Activated CD4-positive, CD25-positive, alpha-beta regulatory T cell treated with anti-CD3 and anti-CD28 coated beads, Interleukin-2, amount 50 U/mL, for 72 hours (primary cell): Measurements from ENCODE around the gene TLE6.
"Not testable (repeated sequence)": the region's sequence is repeated elsewhere in the genome, so short reads cannot be mapped to it uniquely, and the experiment has no call there.

Experiments used
- DNase-seq: peaks from one replicate; pipeline ENCODE4 v3.0.0; 2021

Gene TLE6

DNA sequence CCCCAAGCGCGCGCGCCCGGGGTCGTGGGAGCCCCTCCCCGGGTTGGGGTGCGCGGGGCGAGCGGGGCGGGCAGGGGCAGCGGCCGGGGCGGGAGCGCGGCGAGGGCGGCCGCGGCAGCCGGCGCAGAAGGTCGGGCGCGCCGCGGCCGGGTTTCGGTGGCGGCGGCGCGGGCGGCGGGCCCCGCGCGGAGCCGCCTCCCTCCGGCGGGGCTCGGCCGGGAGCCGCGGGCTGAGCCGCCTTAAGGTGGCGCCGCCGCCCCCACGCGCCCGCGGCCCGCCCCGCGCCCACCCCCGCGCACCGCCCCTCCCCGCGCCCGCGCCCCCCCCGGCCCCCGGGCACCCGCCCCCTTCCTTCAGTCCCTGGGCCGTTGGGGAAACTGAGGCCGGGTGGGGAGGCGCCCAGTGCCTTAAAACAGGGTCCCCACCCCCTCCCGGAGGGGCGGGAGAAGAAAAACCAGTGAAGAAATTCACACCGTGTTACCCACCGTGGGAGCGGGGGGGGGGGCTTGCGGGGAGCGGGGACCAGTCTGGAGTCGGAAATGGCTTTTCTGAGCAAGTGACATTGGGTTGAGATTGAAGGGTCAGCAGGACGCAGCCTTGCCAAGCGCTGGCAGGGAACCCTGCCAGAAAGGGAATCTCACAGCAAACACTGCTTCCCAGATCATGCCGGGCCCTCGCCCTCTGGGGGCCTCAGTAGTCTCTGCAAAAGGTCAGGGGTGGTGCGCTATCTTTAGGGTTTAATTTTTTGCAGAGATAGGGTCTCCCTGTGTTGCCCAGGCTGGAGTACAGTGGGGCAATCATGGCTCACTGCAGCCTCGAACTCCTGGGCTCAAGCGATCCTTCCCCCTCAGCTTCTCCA is 51.9 kb downstream of the TLE6 start, which contains the start of gene TLE2:
Gene TLE2 (minus strand): TSS at position 216 of the 859 bp plus-strand sequence. CDS start 376 bp downstream, outside the sequence.
- DNase-seq, result no peak

- DNase-seq, result no peak
Observed at GRCh38 chr19:3031607-3031867, 54.2 kb downstream of the TLE6 start.

DNA sequence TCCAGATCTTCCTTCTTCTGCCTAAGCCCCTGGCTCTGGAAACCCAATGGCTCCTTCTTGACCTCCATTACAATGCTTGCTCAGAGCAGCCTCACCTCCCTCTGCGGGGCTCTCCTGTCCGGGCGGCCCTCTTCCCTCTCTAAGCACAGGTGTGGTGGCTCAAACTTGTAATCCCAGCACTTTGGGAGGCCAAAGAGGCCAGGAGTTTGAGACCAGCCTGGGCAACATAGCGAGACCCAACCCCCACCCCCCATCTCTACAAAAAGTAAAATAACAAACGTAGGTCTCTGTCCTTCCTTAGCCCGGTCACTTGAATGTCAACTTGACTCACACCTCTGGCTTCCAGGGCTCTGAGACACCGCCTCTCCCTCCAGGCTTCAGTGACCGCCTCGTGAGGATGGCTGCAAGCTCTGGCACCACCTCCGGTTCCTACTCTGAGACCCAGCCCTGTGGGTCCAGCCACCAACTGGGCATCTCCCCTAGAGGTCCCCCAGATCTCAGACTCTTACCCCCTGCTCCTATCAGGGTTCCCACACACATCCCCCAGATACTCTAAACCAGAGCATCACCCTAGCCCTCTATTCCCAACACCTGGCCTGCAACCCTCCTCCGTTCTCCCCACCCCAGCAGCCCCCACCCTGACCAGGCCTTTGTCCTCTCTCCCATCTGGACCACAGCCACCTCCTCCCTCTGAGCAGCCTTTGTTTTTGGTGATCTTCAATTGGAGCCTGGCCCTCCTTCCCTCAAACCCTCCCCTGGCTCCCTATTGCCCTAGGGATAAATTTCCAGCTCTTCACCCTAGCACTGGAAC is 56.4 kb downstream of the TLE6 start:
- no peak for DNase-seq

DNA sequence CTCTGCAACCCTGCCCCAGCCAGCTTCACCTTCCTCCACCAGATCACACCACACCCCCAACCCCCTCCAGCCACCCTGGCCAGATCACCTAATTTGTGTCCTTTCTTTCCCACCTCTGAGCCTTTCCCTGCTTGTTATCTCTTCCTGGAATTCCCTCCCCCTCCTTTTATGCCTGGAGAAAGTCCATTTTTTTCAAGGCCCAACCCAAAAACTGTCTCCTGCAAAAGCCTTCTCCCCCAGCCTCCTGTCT is 57.0 kb downstream of the TLE6 start:
- DNase-seq, result no peak

DNA sequence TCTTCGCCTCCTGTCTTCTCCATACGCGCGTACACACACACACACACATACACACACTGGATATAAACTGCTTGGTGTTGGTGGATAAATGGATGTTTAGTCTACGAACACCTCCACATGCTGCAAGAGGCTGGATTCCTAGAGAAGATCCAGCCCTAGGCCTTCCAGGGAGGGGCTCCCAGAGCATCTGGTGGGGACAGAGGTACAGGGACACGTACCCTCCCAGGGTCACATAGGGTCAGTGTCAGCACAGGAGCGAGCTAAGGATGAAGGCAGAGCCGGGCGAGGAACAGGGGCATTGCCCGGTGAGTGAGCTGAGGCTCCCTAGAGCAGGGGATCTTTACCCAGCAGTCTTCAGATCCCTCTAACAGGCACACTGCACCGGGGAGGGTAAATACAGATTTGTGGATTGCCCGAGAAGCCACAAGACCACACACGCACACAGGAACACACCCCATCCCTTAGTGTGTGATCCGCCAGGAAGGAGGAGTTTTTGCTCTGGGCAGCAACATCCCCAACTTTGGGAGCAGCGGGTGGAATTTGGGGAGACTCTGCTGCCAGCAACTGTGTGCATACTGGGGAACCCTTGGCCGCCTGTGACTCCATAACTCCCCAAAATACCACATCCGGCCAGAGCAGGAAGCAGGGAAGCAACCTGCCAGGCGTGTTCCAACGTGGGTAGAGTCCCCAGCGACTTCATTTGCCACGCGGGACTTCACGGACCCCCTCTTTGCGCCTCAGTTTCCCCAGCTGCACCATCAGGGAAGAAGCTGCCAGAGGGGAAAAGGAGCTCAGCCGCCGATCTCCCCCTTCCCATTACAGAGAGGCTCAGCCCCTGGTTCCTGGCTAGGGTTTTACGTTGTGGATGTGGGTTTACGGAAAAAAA is 57.5 kb downstream of the TLE6 start:
- DNase-seq, result peak; percentile 55

GRCh38 chr19:3035542-3036118 is 58.3 kb downstream of the TLE6 start:
- DNase-seq, result peak; percentile 85

DNA sequence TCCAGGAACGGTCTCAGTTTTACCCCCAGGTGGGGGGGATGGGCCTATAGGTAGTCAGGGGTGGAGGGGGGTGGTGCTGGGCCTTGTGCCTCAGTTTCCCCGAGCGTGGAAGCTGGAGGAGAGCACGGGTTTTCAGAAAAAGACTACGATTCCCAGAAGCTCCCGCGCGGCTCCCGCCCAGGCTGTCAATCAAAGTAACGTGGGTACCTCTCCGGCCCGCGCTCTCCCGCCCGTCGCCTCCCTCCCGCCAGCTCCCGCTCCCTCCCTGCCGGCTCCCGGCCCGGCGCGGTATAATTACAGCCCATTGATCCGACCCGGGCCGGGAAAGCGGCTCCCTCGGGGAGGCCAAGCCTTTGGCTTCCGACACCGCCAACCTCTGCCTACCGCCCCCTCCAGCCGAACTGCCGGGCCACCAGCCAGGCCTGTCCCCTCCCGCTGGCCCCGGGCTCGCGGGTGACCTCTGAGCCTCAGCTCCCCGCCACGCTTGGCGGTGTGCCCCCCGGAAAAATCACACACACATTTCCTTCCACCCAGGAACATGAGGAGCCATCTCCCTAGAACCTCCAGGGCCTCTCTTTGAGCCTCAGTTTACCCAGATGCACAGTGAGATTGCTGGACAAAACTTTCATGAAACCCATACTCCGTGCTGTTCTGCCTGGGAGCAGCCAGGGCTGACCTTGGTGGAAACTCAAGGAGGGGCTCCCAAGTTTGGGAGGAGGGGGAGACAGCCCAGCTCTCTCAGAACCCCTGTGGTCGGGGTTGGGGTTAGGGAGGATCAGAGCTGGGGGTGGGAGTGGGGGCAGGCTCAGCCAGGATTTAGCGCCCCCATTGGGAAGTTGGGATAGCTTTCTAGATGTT is 59.0 kb downstream of the TLE6 start:
- DNase-seq, result peak; percentile 81

GRCh38 chr19:3036977-3037544 is 59.7 kb downstream of the TLE6 start:
- DNase-seq, result not testable (repeated sequence)

DNA sequence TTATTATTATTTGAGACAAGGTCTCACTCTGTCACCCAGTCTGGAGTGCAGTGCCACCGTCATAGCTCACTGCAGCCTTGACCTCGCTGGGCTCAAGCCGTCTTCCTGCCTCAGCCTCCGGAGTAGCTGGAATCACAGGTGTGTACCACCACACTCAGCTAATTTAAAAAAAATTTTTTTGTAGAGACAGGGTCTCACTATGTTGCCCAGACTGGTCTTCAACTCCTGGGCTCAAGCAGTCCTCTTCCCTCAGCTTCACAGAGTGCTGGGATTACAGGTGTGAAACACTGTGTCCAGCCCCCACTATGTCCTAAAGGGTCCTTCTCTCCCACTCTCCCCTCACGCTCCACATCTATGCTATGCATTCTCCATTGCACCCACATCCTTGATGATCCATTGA is 60.9 kb downstream of the TLE6 start:
- no peak for DNase-seq

- no peak for DNase-seq
Observed at GRCh38 chr19:3039125-3039524, 61.8 kb downstream of the TLE6 start.

- DNase-seq, result no peak
Observed at GRCh38 chr19:3039641-3040077, 62.3 kb downstream of the TLE6 start.

DNA sequence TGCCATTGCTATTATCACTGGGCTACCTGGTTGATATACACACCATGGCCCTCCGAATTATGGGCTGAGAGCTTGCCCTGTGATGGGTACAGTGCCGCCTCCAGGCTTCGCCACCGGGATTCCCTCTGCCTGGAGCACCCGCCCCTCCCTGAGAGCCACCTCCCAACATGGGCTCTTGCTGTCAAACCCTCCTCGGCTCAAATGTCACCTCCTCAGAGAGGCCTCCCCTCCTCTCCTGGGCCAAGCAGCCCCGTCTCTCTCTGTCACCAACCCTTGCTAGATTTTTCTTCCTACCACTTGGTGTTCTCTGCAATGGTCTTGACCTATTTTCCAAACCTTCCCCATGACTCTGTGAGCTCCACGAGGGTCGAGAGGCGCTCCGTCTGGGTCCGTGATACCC is 64.0 kb downstream of the TLE6 start:
- no peak for DNase-seq

GRCh38 chr19:3041761-3042620 is 64.6 kb downstream of the TLE6 start:
- no peak for DNase-seq

GRCh38 chr19:3042621-3043267 is 65.4 kb downstream of the TLE6 start:
- no peak for DNase-seq
